Vagina (tissue), 2 donors: ENCODE data around the gene TINAGL1.

Experiments used
- CTCF ChIP-seq, 3 experiments: fragments of 450-650 bp in 2 of 3; fragments of 200-600 bp in 1 of 3; sonication (generic) in 1 of 3; IDR thresholded peaks; one replicate each; pipeline ENCODE4 v1.5.1; 2017 to 2019; ENCODE audit warnings: antibody characterized with exemption in 3 of 3, mild to moderate bottlenecking in 2 of 3, moderate library complexity in 2 of 3
- POLR2A ChIP-seq, 2 donors: fragments of 450-650 bp; IDR thresholded peaks; one replicate each; pipeline ENCODE4 v1.6.1; 2017; ENCODE audit warnings: antibody characterized with exemption in 2 of 2, mild to moderate bottlenecking in 2 of 2, moderate library complexity in 2 of 2
- POLR2AphosphoS5 ChIP-seq, 2 donors: sonication (generic); formaldehyde crosslinking; IDR thresholded peaks; one replicate each; pipeline ENCODE4 v1.9.0; 2017; ENCODE audit warnings: antibody characterized with exemption in 2 of 2, mild to moderate bottlenecking in 2 of 2, low read depth in 1 of 2; ENCODE audit not compliant: insufficient read depth in 1 of 2

GRCh38 chr1:31532173-31532572 lies 44.1 kb upstream of the TINAGL1 start:
- TF ChIP-seq CTCF (IDR thresholded peaks at IDR 0.05) (no peak), POLR2AphosphoS5 (IDR thresholded peaks at IDR 0.05; ENCODE audit: insufficient read depth in 1 of 2, low read depth in 1 of 2) (no peak), POLR2A (IDR thresholded peaks at IDR 0.05) (no peak)
